Motor neuron (in vitro differentiated cells): ENCODE measurements around the gene PKD1L1. TPM values are rescaled to one million over a fixed set of nuclear protein-coding genes. Genes with fewer than 3 reads are reported as not detected.
"Not testable (repeated sequence)": the region's sequence is repeated elsewhere in the genome, so short reads cannot be mapped to it uniquely, and the experiment has no call there.

Source experiments
- ATAC-seq, 8 experiments: fragments of 200-7000 bp; cut with Tn5 transposase; replicated peaks in 6 of 8; 2 replicates each; pipeline ENCODE4 v1.8.0; 2021; ENCODE audit warnings: mild to moderate bottlenecking in 8 of 8, moderate library complexity in 8 of 8
- H3K27ac ChIP-seq, 2 donors: fragments of 250-450 bp; sonication (Bioruptor Pico); 2 replicates each; pipeline ENCODE4 v1.9.0; 2021; ENCODE audit warnings: antibody characterized with exemption in 2 of 2, mild to moderate bottlenecking in 2 of 2, moderate library complexity in 1 of 2
- H3K4me1 ChIP-seq, 2 donors: fragments of 250-450 bp; sonication (Bioruptor Pico); replicated peaks in 1 of 2; 2 replicates each; pipeline ENCODE4 v1.6.1; 2021; ENCODE audit warnings: antibody characterized with exemption in 2 of 2, mild to moderate bottlenecking in 2 of 2, moderate library complexity in 1 of 2
- H3K4me3 ChIP-seq, 5 donors: fragments of 250-450 bp; sonication (Bioruptor Pico); 2 replicates each; pipeline ENCODE4 v1.9.0; 2021; ENCODE audit warnings: antibody characterized with exemption in 5 of 5, mild to moderate bottlenecking in 5 of 5, moderate library complexity in 4 of 5
- WGBS, 10 experiments: fragments of 450-650 bp; shearing (Covaris generic); methylation state at CpG; one replicate each; pipeline ENCODE4 v1.0.0; 2022; 5-methylcytosine and 5-hydroxymethylcytosine counted together
- in situ Hi-C, 9 experiments: fragments of 400-800 bp; cut with MboI; loops; one replicate each; pipeline ENCODE4 v1.15.0; 2021; ENCODE audit warnings: low sequenced_read_pairs in 9 of 9, low pct_unique_long_range_greater_than_20kb in 2 of 9; ENCODE audit not compliant: unreplicated experiment in 9 of 9
- total RNA-seq, 8 experiments: library from RNA; unstranded; fragments of 300-600 nt; gene quantifications; 2 replicates each; pipeline versions ENCODE4 v1.2.3 to v1.2.4, GENCODE V29; 2022

PKD1L1 gene
- 1 to 10 TPM in 1 of 8 experiments, under 1 TPM in 6, not detected in 1; 0.09 to 1.6 (median 0.32) TPM for total RNA-seq

GRCh38 chr7:47948141-47948790 lies at the start of gene PKD1L1:
Gene PKD1L1, minus strand, starts transcription at chr7:47948466. Its CDS starts 26 bp downstream, at chr7:47948440.
- no peak for ATAC-seq
- in situ Hi-C loops: loop anchor here in 2 of 9 experiments (25.0 kb wide), 2 partner anchors 164 to 1914 kb away; no protein-coding TSS in a partner anchor
- Histone ChIP-seq H3K4me3 (no peak within 1 kb of the TSS), H3K27ac (no peak within 1 kb of the TSS), H3K4me1 (peaks cover 3 to 4% of the 10 kb centered on the region in 2 donors)
- 17 to 100% (median 87%) methylated on average over 1 to 5 of the region's 7 CpGs; no CpG with 5 or more reads in 3 of the 10 experiments for WGBS, 10 experiments

- WGBS, 10 experiments: 70 to 90% (median 83%) methylated on average over 2 to 3 of the region's 3 CpGs; no CpG with 5 or more reads in 1 of the 10 experiments
- no peak for ATAC-seq
- H3K4me3 ChIP-seq: no peak overlapping the region
- in situ Hi-C loops: loop anchor here in 3 of 9 experiments (25.0 kb wide), 2 partner anchors 95 to 120 kb away; partner anchors contain the start of gene UPP1 (in 2 of the 3)
- no peak overlapping the region for H3K27ac ChIP-seq
- peaks cover 4 to 11% of the 10 kb centered on the region in 2 donors for H3K4me1 ChIP-seq
These were observed 44.2 kb upstream of the PKD1L1 start for GRCh38 chr7:47992446-47992845.

- WGBS, 10 experiments: 5 to 66% (median 38%) methylated on average over 2 to 10 of the region's 26 CpGs; no CpG with 5 or more reads in 1 of the 10 experiments
- H3K4me3 ChIP-seq: peak overlapping the region; percentile 10 to 25 (median 21)
- in situ Hi-C loops: loop anchor here in 3 of 9 experiments (25.0 kb wide), 2 partner anchors 95 to 120 kb away; partner anchors contain the start of gene UPP1 (in 2 of the 3)
- peak; percentile 92 to 99 (median 96) for ATAC-seq
- H3K4me1 ChIP-seq: peaks cover 4 to 11% of the 10 kb centered on the region in 2 donors
- H3K27ac ChIP-seq: no peak overlapping the region
These were observed 43.6 kb upstream of the PKD1L1 start for GRCh38 chr7:47991741-47992311.

GRCh38 chr7:47991270-47991669 lies 43.0 kb upstream of the PKD1L1 start:
- no peak overlapping the region for H3K27ac ChIP-seq
- no peak for ATAC-seq
- in situ Hi-C loops: loop anchor here in 3 of 9 experiments (25.0 kb wide), 2 partner anchors 96 to 121 kb away; partner anchors contain the start of gene UPP1 (in 2 of the 3)

GRCh38 chr7:47990592-47990991 lies 42.3 kb upstream of the PKD1L1 start:
- Histone ChIP-seq H3K4me3 (no peak overlapping the region), H3K4me1 (peaks cover 4 to 11% of the 10 kb centered on the region in 2 donors), H3K27ac (no peak overlapping the region)
- ATAC-seq: no peak
- WGBS, 10 experiments: 74 to 100% (median 94%) methylated on average over 1 to 5 of the region's 5 CpGs; no CpG with 5 or more reads in 2 of the 10 experiments
- in situ Hi-C loops: loop anchor here in 3 of 9 experiments (25.0 kb wide), 2 partner anchors 97 to 122 kb away; partner anchors contain the start of gene UPP1 (in 2 of the 3)

More at GRCh38 chr7:47991270-47991669, 43.0 kb upstream of the PKD1L1 start:
- peaks cover 4 to 11% of the 10 kb centered on the region in 2 donors for H3K4me1 ChIP-seq
- WGBS, 10 experiments: 80 to 100% (median 94%) methylated on average over 1 of the region's 1 CpG; no CpG with 5 or more reads in 4 of the 10 experiments
- H3K4me3 ChIP-seq: no peak overlapping the region

- peaks cover 4 to 11% of the 10 kb centered on the region in 2 donors for H3K4me1 ChIP-seq
- not testable (repeated sequence) for H3K4me3 ChIP-seq, ATAC-seq, H3K27ac ChIP-seq
- in situ Hi-C loops: loop anchor here in 3 of 9 experiments (25.0 kb wide), 2 partner anchors 97 to 122 kb away; partner anchors contain the start of gene UPP1 (in 2 of the 3)
- WGBS, 10 experiments: 53 to 100% (median 65%) methylated on average over 1 to 6 of the region's 10 CpGs; no CpG with 5 or more reads in 2 of the 10 experiments
These were observed 41.5 kb upstream of the PKD1L1 start for GRCh38 chr7:47989607-47990400.

GRCh38 chr7:47988496-47989386 lies 40.5 kb upstream of the PKD1L1 start:
- ATAC-seq: peak in 1 of 8 experiments; percentile 8
- H3K4me3 ChIP-seq: no peak overlapping the region

GRCh38 chr7:47982610-47983009 lies 34.3 kb upstream of the PKD1L1 start:
- ATAC-seq: peak in 1 of 8 experiments; percentile 16
- Histone ChIP-seq H3K27ac (no peak overlapping the region), H3K4me1 (peaks cover 4 to 15% of the 10 kb centered on the region in 2 donors), H3K4me3 (no peak overlapping the region)
- WGBS, 10 experiments: 10 to 60% (median 39%) methylated on average over 1 to 2 of the region's 2 CpGs; no CpG with 5 or more reads in 3 of the 10 experiments
- in situ Hi-C loops: loop anchor here in 3 of 9 experiments (25.0 kb wide), 2 partner anchors 105 to 130 kb away; partner anchors contain the start of gene UPP1 (in 2 of the 3)

More at GRCh38 chr7:47988496-47989386, 40.5 kb upstream of the PKD1L1 start:
- H3K4me1 ChIP-seq: peaks cover 4 to 11% of the 10 kb centered on the region in 2 donors
- in situ Hi-C loops: loop anchor here in 3 of 9 experiments (25.0 kb wide), 2 partner anchors 99 to 124 kb away; partner anchors contain the start of gene UPP1 (in 2 of the 3)
- WGBS, 10 experiments: 26 to 100% (median 88%) methylated on average over 2 to 8 of the region's 8 CpGs
- H3K27ac ChIP-seq: no peak overlapping the region

- H3K27ac ChIP-seq, H3K4me3 ChIP-seq, ATAC-seq: not testable (repeated sequence)
- peaks cover 4 to 15% of the 10 kb centered on the region in 2 donors for H3K4me1 ChIP-seq
- 100% methylated on average over 3 of the region's 5 CpGs; no CpG with 5 or more reads in 9 of the 10 experiments for WGBS, 10 experiments
- in situ Hi-C loops: loop anchor here in 3 of 9 experiments (25.0 kb wide), 2 partner anchors 107 to 132 kb away; partner anchors contain the start of gene UPP1 (in 2 of the 3)
These were observed 32.4 kb upstream of the PKD1L1 start for GRCh38 chr7:47980648-47981047.

GRCh38 chr7:47979832-47980181 lies 31.5 kb upstream of the PKD1L1 start:
- no peak for ATAC-seq
- peaks cover 4 to 15% of the 10 kb centered on the region in 2 donors for H3K4me1 ChIP-seq
- in situ Hi-C loops: loop anchor here in 3 of 9 experiments (25.0 kb wide), 2 partner anchors 107 to 132 kb away; partner anchors contain the start of gene UPP1 (in 2 of the 3)
- peak overlapping the region in 1 of 2 donors; percentile 90 for H3K27ac ChIP-seq
- 27 to 96% (median 73%) methylated on average over 3 to 7 of the region's 7 CpGs for WGBS, 10 experiments
- H3K4me3 ChIP-seq: peak overlapping the region; percentile 46 to 68 (median 52)
